ENCODE results near the gene SCRT2.

SCRT2 gene

GRCh38 chr20:664151-664550 lies 11.5 kb downstream of the SCRT2 start:
- WGBS (ENCODE audit: insufficient coverage, insufficient read length): no CpG with 5 or more reads among the region's 60 CpGs
- no peak for DNase-seq (ENCODE audit: low read depth, low spot score)
- Histone ChIP-seq H3K27ac (ENCODE audit: low read length) (no peak overlapping the region), H3K4me3 (ENCODE audit: low read length) (no peak overlapping the region), H3K27me3 (ENCODE audit: control insufficient read depth, insufficient read depth, low read length) (no peaks in the 10 kb centered on the region), H3K36me3 (ENCODE audit: control insufficient read depth, insufficient read depth, low read length) (no peaks in the 10 kb centered on the region), H3K4me1 (ENCODE audit: control insufficient read depth, insufficient read depth, low read length) (peaks cover 19% of the 10 kb centered on the region), H3K9me3 (ENCODE audit: control insufficient read depth, insufficient read depth, low read length) (no peaks in the 10 kb centered on the region)

GRCh38 chr20:663315-664090 lies 12.1 kb downstream of the SCRT2 start:
- 100% methylated on average over 4 of the region's 84 CpGs for WGBS (ENCODE audit: insufficient coverage, insufficient read length)
- no peaks in the 10 kb centered on the region for H3K36me3 ChIP-seq (ENCODE audit: control insufficient read depth, insufficient read depth, low read length)
- H3K27me3 ChIP-seq (ENCODE audit: control insufficient read depth, insufficient read depth, low read length): no peaks in the 10 kb centered on the region
- no peak overlapping the region for H3K4me3 ChIP-seq (ENCODE audit: low read length)
- peaks cover 20% of the 10 kb centered on the region for H3K4me1 ChIP-seq (ENCODE audit: control insufficient read depth, insufficient read depth, low read length)
- H3K9me3 ChIP-seq (ENCODE audit: control insufficient read depth, insufficient read depth, low read length): no peaks in the 10 kb centered on the region
- no peak overlapping the region for H3K27ac ChIP-seq (ENCODE audit: low read length)
- no peak for DNase-seq (ENCODE audit: low read depth, low spot score)

GRCh38 chr20:662277-663192 lies 13.1 kb downstream of the SCRT2 start:
- H3K4me3 ChIP-seq (ENCODE audit: low read length): no peak overlapping the region
- WGBS (ENCODE audit: insufficient coverage, insufficient read length): no CpG with 5 or more reads among the region's 16 CpGs
- H3K9me3 ChIP-seq (ENCODE audit: control insufficient read depth, insufficient read depth, low read length): no peaks in the 10 kb centered on the region
- H3K36me3 ChIP-seq (ENCODE audit: control insufficient read depth, insufficient read depth, low read length): no peaks in the 10 kb centered on the region
- peaks cover 24% of the 10 kb centered on the region for H3K4me1 ChIP-seq (ENCODE audit: control insufficient read depth, insufficient read depth, low read length)
- H3K27me3 ChIP-seq (ENCODE audit: control insufficient read depth, insufficient read depth, low read length): no peaks in the 10 kb centered on the region
- DNase-seq (ENCODE audit: low read depth, low spot score): no peak
- no peak overlapping the region for H3K27ac ChIP-seq (ENCODE audit: low read length)

GRCh38 chr20:661474-662270 lies 13.9 kb downstream of the SCRT2 start:
- no peaks in the 10 kb centered on the region for H3K9me3 ChIP-seq (ENCODE audit: control insufficient read depth, insufficient read depth, low read length)
- H3K4me1 ChIP-seq (ENCODE audit: control insufficient read depth, insufficient read depth, low read length): peaks cover 24% of the 10 kb centered on the region
- H3K27me3 ChIP-seq (ENCODE audit: control insufficient read depth, insufficient read depth, low read length): no peaks in the 10 kb centered on the region
- WGBS (ENCODE audit: insufficient coverage, insufficient read length): no CpG with 5 or more reads among the region's 29 CpGs
- H3K27ac ChIP-seq (ENCODE audit: low read length): no peak overlapping the region
- DNase-seq (ENCODE audit: low read depth, low spot score): no peak
- no peak overlapping the region for H3K4me3 ChIP-seq (ENCODE audit: low read length)
- H3K36me3 ChIP-seq (ENCODE audit: control insufficient read depth, insufficient read depth, low read length): no peaks in the 10 kb centered on the region

GRCh38 chr20:658731-659291 lies 16.8 kb downstream of the SCRT2 start:
- no peak overlapping the region for H3K27ac ChIP-seq (ENCODE audit: low read length)
- no peaks in the 10 kb centered on the region for H3K36me3 ChIP-seq (ENCODE audit: control insufficient read depth, insufficient read depth, low read length)
- H3K9me3 ChIP-seq (ENCODE audit: control insufficient read depth, insufficient read depth, low read length): no peaks in the 10 kb centered on the region
- WGBS (ENCODE audit: insufficient coverage, insufficient read length): no CpG with 5 or more reads among the region's 5 CpGs
- H3K4me1 ChIP-seq (ENCODE audit: control insufficient read depth, insufficient read depth, low read length): peaks cover 22% of the 10 kb centered on the region
- no peak for DNase-seq (ENCODE audit: low read depth, low spot score)
- no peak overlapping the region for H3K4me3 ChIP-seq (ENCODE audit: low read length)
- no peaks in the 10 kb centered on the region for H3K27me3 ChIP-seq (ENCODE audit: control insufficient read depth, insufficient read depth, low read length)

- Histone ChIP-seq H3K27me3 (ENCODE audit: control insufficient read depth, insufficient read depth, low read length) (no peaks in the 10 kb centered on the region), H3K36me3 (ENCODE audit: control insufficient read depth, insufficient read depth, low read length) (no peaks in the 10 kb centered on the region), H3K4me3 (ENCODE audit: low read length) (no peak overlapping the region), H3K4me1 (ENCODE audit: control insufficient read depth, insufficient read depth, low read length) (peaks cover 22% of the 10 kb centered on the region), H3K27ac (ENCODE audit: low read length) (peak overlapping the region; percentile 36), H3K9me3 (ENCODE audit: control insufficient read depth, insufficient read depth, low read length) (no peaks in the 10 kb centered on the region)
- DNase-seq (ENCODE audit: low read depth, low spot score): no peak
- WGBS (ENCODE audit: insufficient coverage, insufficient read length): no CpG with 5 or more reads among the region's 2 CpGs
Measured at GRCh38 chr20:658202-658601, 17.4 kb downstream of the SCRT2 start.

GRCh38 chr20:655726-656624 lies 19.6 kb downstream of the SCRT2 start:
- peaks cover 16% of the 10 kb centered on the region for H3K4me1 ChIP-seq (ENCODE audit: control insufficient read depth, insufficient read depth, low read length)
- no CpG with 5 or more reads among the region's 11 CpGs for WGBS (ENCODE audit: insufficient coverage, insufficient read length)
- no peaks in the 10 kb centered on the region for H3K27me3 ChIP-seq (ENCODE audit: control insufficient read depth, insufficient read depth, low read length)
- H3K9me3 ChIP-seq (ENCODE audit: control insufficient read depth, insufficient read depth, low read length): no peaks in the 10 kb centered on the region
- H3K27ac ChIP-seq (ENCODE audit: low read length): no peak overlapping the region
- H3K4me3 ChIP-seq (ENCODE audit: low read length): no peak overlapping the region
- DNase-seq (ENCODE audit: low read depth, low spot score): no peak
- no peaks in the 10 kb centered on the region for H3K36me3 ChIP-seq (ENCODE audit: control insufficient read depth, insufficient read depth, low read length)

GRCh38 chr20:654417-654750 lies 21.2 kb downstream of the SCRT2 start:
- H3K4me1 ChIP-seq (ENCODE audit: control insufficient read depth, insufficient read depth, low read length): peaks cover 13% of the 10 kb centered on the region
- no peak overlapping the region for H3K27ac ChIP-seq (ENCODE audit: low read length)

GRCh38 chr20:653590-654416 lies 21.8 kb downstream of the SCRT2 start:
- peak overlapping the region; percentile 64; the same call in 1 of the 2 replicates for H3K4me3 ChIP-seq (ENCODE audit: low read length)
- H3K36me3 ChIP-seq (ENCODE audit: control insufficient read depth, insufficient read depth, low read length): peaks cover 6% of the 10 kb centered on the region; the same call in 1 of the 2 replicates
- no peak overlapping the region for H3K27ac ChIP-seq (ENCODE audit: low read length)
- no CpG with 5 or more reads among the region's 31 CpGs for WGBS (ENCODE audit: insufficient coverage, insufficient read length)
- DNase-seq (ENCODE audit: low read depth, low spot score): no peak
- peaks cover 8% of the 10 kb centered on the region for H3K4me1 ChIP-seq (ENCODE audit: control insufficient read depth, insufficient read depth, low read length)
- H3K9me3 ChIP-seq (ENCODE audit: control insufficient read depth, insufficient read depth, low read length): no peaks in the 10 kb centered on the region
- no peaks in the 10 kb centered on the region for H3K27me3 ChIP-seq (ENCODE audit: control insufficient read depth, insufficient read depth, low read length)

More at GRCh38 chr20:654417-654750, 21.2 kb downstream of the SCRT2 start:
- Histone ChIP-seq H3K27me3 (ENCODE audit: control insufficient read depth, insufficient read depth, low read length) (no peaks in the 10 kb centered on the region), H3K36me3 (ENCODE audit: control insufficient read depth, insufficient read depth, low read length) (peaks cover 4% of the 10 kb centered on the region; the same call in 1 of the 2 replicates), H3K9me3 (ENCODE audit: control insufficient read depth, insufficient read depth, low read length) (no peaks in the 10 kb centered on the region), H3K4me3 (ENCODE audit: low read length) (no peak overlapping the region)
- WGBS (ENCODE audit: insufficient coverage, insufficient read length): no CpG with 5 or more reads among the region's 3 CpGs
- DNase-seq (ENCODE audit: low read depth, low spot score): no peak

All from iPS DF 6.9 (cell line).